Ectodermal cell (in vitro differentiated cells): Measurements from ENCODE around the gene LRRC1. TPM values are rescaled to one million over a fixed set of nuclear protein-coding genes. Genes with fewer than 3 reads are reported as not detected.

Experiments
- H3K27ac ChIP-seq: 2 replicates; pipeline ENCODE4 v1.7.0; 2013; ENCODE audit warnings: mild to moderate bottlenecking, low read depth, low read length; ENCODE audit not compliant: insufficient read depth, poor library complexity, severe bottlenecking
- H3K27me3 ChIP-seq: 2 replicates; pipeline ENCODE4 v1.7.0; 2013; ENCODE audit warnings: mild to moderate bottlenecking, low read length; ENCODE audit not compliant: insufficient read depth, control insufficient read depth, poor library complexity, severe bottlenecking
- H3K36me3 ChIP-seq: one replicate; pipeline ENCODE4 v1.7.0; 2013; ENCODE audit warnings: low read length; ENCODE audit not compliant: control insufficient read depth, insufficient read depth
- H3K4me1 ChIP-seq: one replicate; pipeline ENCODE4 v1.7.0; 2013; ENCODE audit warnings: low read length; ENCODE audit not compliant: control insufficient read depth, insufficient read depth
- H3K4me3 ChIP-seq: 2 replicates; pipeline ENCODE4 v1.7.0; 2013; ENCODE audit warnings: low read depth, low read length, control low read depth; ENCODE audit not compliant: insufficient read depth
- H3K9me3 ChIP-seq: 2 replicates; pipeline ENCODE4 v1.7.0; 2013; ENCODE audit warnings: mild to moderate bottlenecking, low read length, moderate library complexity; ENCODE audit not compliant: control insufficient read depth
- WGBS, 2 experiments: methylation state at CpG; one replicate each; pipeline ENCODE4 v1.1.7; 2013; ENCODE audit warnings: missing lambda C conversion rate in 2 of 2; 5-methylcytosine and 5-hydroxymethylcytosine counted together
- polyA plus RNA-seq, 4 experiments: library from polyadenylated mRNA; stranded (reverse); fragments of 50-300 nt; gene quantifications; one replicate each; pipeline ENCODE4 v1.2.3, GENCODE V29; 2013

Gene LRRC1
- polyA plus RNA-seq (2013, experiment 1 of 4): 7.6 TPM
- 7.9 TPM for polyA plus RNA-seq (2013, experiment 2 of 4)
- 7.3 TPM for polyA plus RNA-seq (2013, experiment 3 of 4)
- 9.2 TPM for polyA plus RNA-seq (2013, experiment 4 of 4)

- 0% methylated on average over 75 of the region's 75 CpGs for WGBS, 2 experiments
- Histone ChIP-seq H3K9me3 (no peaks in the 10 kb centered on the region), H3K4me1 (peaks cover 9% of the 10 kb centered on the region), H3K27me3 (peaks cover 52% of the 10 kb centered on the region), H3K4me3 (peak within 1 kb of the TSS; percentile 82), H3K36me3 (no peaks in the 10 kb centered on the region), H3K27ac (peak within 1 kb of the TSS; percentile 53)
Measured at GRCh38 chr6:53794720-53795339, at the start of gene LRRC1. TSS of gene LRRC1 (plus strand) at chr6:53795005. CDS start at chr6:53795257, 252 bp downstream.

DNA sequence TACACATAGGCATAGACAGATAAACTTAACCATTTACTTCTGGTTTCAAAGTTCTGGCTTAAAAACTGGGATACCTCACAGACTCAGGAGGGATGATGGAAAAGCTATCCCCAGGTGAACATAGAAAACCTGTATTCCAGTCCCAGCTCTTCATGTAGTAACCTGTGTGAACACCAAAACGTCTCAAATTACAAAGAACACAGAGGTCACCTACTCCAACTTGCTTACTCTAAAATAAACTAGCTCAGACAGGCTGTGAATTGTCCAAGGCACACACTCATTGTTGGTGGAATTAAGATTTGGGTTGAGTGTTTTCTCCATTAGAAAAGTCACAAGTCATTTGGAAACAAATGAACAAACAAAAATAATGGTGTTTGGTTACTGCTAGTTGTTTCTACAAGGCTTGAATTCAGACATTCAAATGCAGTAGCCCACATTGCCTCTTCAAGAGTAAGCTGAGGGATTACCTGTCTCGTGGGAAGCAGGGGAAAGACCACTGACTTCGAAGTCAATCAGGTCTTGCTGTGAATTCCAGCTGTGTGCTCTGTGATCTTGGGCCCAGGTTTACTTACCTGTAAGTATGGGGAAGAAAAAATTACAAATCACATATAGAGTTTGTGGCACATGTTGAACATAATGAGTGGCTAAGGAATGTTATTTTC lies 48.2 kb upstream of the LRRC1 start:
- Histone ChIP-seq H3K36me3 (no peaks in the 10 kb centered on the region), H3K4me1 (no peaks in the 10 kb centered on the region), H3K4me3 (no peak overlapping the region), H3K27me3 (no peaks in the 10 kb centered on the region), H3K9me3 (no peaks in the 10 kb centered on the region), H3K27ac (no peak overlapping the region)
- WGBS, 2 experiments: 46 to 64% methylated on average over 3 of the region's 3 CpGs

DNA sequence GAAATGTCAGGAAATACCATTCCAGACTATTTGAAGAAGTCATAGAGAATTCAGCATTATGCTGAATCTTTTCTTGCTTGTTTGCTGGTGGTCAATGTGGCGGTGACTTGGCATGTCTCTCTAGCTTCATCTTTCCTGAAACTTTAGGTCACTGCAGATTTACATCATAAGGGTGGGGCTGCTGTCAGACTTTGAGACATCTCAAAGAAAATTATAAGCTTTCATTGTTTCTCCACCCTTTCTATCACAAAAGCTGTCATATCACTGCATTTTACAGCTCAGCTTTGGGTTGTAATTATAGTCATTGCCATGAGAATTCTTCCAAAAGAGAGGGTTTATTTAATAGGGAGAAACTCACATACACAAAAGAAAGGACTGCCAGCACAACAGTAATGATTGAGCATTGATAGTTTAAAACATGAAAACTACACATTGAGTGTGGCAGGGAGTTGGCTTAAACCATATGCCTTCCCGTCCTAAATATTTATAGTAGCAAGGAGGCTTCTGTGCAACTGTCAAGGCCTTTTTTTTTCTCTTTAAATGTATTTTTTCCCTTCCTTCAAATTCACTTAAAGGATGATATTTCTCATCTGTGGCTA lies 44.7 kb upstream of the LRRC1 start:
- WGBS, 2 experiments: 87 to 92% methylated on average over 2 of the region's 2 CpGs
- H3K4me1 ChIP-seq: no peaks in the 10 kb centered on the region
- no peaks in the 10 kb centered on the region for H3K36me3 ChIP-seq
- H3K9me3 ChIP-seq: no peaks in the 10 kb centered on the region
- no peak overlapping the region for H3K27ac ChIP-seq
- no peaks in the 10 kb centered on the region for H3K27me3 ChIP-seq
- H3K4me3 ChIP-seq: no peak overlapping the region

DNA sequence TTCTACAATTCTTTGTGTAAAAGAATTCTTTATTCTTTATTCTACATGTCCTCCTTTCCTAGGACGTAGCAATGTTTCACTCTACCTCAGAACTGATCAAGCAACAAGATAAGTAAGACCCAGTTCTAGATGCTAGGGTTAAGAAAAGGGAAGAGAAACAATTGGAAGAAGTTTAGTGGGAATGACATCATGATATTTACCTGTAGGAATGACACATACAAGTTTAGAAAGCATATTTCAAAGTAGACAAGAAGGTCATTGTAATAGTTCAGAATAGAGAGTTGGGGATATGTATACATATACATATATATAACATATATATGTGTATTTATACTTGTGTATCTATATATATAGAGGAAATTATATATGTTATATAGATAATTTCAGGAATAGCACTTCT lies 43.4 kb upstream of the LRRC1 start:
- Histone ChIP-seq H3K27me3 (no peaks in the 10 kb centered on the region), H3K36me3 (no peaks in the 10 kb centered on the region), H3K4me3 (no peak overlapping the region), H3K27ac (no peak overlapping the region), H3K4me1 (no peaks in the 10 kb centered on the region), H3K9me3 (no peaks in the 10 kb centered on the region)
- WGBS, 2 experiments: no CpG with 5 or more reads among the region's 1 CpG

GRCh38 chr6:53752440-53752839 lies 42.4 kb upstream of the LRRC1 start:
- Histone ChIP-seq H3K27ac (no peak overlapping the region), H3K4me1 (no peaks in the 10 kb centered on the region), H3K4me3 (no peak overlapping the region), H3K27me3 (no peaks in the 10 kb centered on the region), H3K36me3 (no peaks in the 10 kb centered on the region), H3K9me3 (no peaks in the 10 kb centered on the region)
- 89 to 100% methylated on average over 3 of the region's 3 CpGs for WGBS, 2 experiments

GRCh38 chr6:53752856-53753255 lies 41.9 kb upstream of the LRRC1 start:
- no peak overlapping the region for H3K4me3 ChIP-seq
- 94 to 96% methylated on average over 4 of the region's 4 CpGs for WGBS, 2 experiments
- H3K27ac ChIP-seq: no peak overlapping the region
- no peaks in the 10 kb centered on the region for H3K27me3 ChIP-seq
- no peaks in the 10 kb centered on the region for H3K4me1 ChIP-seq
- H3K9me3 ChIP-seq: no peaks in the 10 kb centered on the region
- no peaks in the 10 kb centered on the region for H3K36me3 ChIP-seq

- Histone ChIP-seq H3K4me1 (no peaks in the 10 kb centered on the region), H3K36me3 (no peaks in the 10 kb centered on the region), H3K27ac (no peak overlapping the region), H3K4me3 (no peak overlapping the region), H3K27me3 (no peaks in the 10 kb centered on the region), H3K9me3 (no peaks in the 10 kb centered on the region)
- WGBS, 2 experiments: 82 to 89% methylated on average over 3 to 4 of the region's 4 CpGs
Measured at GRCh38 chr6:53754330-53754729, 40.5 kb upstream of the LRRC1 start.

- H3K4me1 ChIP-seq: no peaks in the 10 kb centered on the region
- H3K27me3 ChIP-seq: no peaks in the 10 kb centered on the region
- WGBS, 2 experiments: 94 to 95% methylated on average over 1 to 2 of the region's 3 CpGs
- no peak overlapping the region for H3K27ac ChIP-seq
- no peak overlapping the region for H3K4me3 ChIP-seq
- H3K36me3 ChIP-seq: no peaks in the 10 kb centered on the region
- no peaks in the 10 kb centered on the region for H3K9me3 ChIP-seq
Measured at GRCh38 chr6:53756396-53756795, 38.4 kb upstream of the LRRC1 start.

DNA sequence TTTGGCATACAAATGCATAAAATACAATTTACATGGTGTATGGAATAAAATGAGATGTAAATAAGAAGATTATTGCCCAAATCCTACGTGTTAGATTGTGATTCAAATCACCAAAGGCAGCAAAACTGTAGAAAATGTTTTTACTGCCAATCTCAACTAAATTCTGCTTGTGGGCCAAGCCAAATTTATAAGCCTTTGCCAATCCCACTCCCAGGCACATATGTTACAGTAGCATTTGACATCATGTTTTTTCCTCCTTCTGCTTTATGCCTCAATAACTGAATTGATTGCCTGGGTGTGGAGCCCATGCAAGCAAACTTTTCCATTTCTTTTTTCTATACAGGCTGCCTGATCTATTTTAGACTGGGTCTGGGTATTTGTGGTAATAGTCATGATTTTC lies 36.3 kb upstream of the LRRC1 start:
- 92 to 93% methylated on average over 1 of the region's 1 CpG for WGBS, 2 experiments
- H3K27ac ChIP-seq: no peak overlapping the region
- H3K4me1 ChIP-seq: no peaks in the 10 kb centered on the region
- H3K27me3 ChIP-seq: no peaks in the 10 kb centered on the region
- no peaks in the 10 kb centered on the region for H3K9me3 ChIP-seq
- no peaks in the 10 kb centered on the region for H3K36me3 ChIP-seq
- no peak overlapping the region for H3K4me3 ChIP-seq

GRCh38 chr6:53761036-53761435 lies 33.8 kb upstream of the LRRC1 start:
- 92 to 95% methylated on average over 1 of the region's 1 CpG for WGBS, 2 experiments
- no peaks in the 10 kb centered on the region for H3K36me3 ChIP-seq
- no peaks in the 10 kb centered on the region for H3K4me1 ChIP-seq
- no peak overlapping the region for H3K27ac ChIP-seq
- no peaks in the 10 kb centered on the region for H3K27me3 ChIP-seq
- no peaks in the 10 kb centered on the region for H3K9me3 ChIP-seq
- no peak overlapping the region for H3K4me3 ChIP-seq
